Inflammatory macrophage treated with lipopolysaccharide for 4 hours (primary cell): ENCODE measurements around the gene GLI3.

Experiments used
- DNase-seq: peaks from one replicate; pipeline ENCODE4 v3.0.0-alpha.2; 2020

The GLI3 gene

GRCh38 chr7:41955893-41956675, 280.9 kb downstream of the GLI3 start:
- peak; percentile 41 for DNase-seq

- DNase-seq = no peak
These were observed 281.6 kb downstream of the GLI3 start for GRCh38 chr7:41955451-41955850.

GRCh38 chr7:41954976-41955375, 282.0 kb downstream of the GLI3 start:
- DNase-seq = no peak

- no peak for DNase-seq
These were observed 288.5 kb downstream of the GLI3 start for GRCh38 chr7:41948503-41948902.

- peak; percentile 74 for DNase-seq
These were observed 293.9 kb downstream of the GLI3 start for GRCh38 chr7:41943094-41943577.

GRCh38 chr7:41942468-41943093, 294.4 kb downstream of the GLI3 start:
- DNase-seq = no peak

- DNase-seq = peak; percentile 77
These were observed 296.2 kb downstream of the GLI3 start for GRCh38 chr7:41940760-41941343.

- no peak for DNase-seq
These were observed 298.6 kb downstream of the GLI3 start for GRCh38 chr7:41938371-41938770.

GRCh38 chr7:41933427-41933826, 303.6 kb downstream of the GLI3 start:
- no peak for DNase-seq

- DNase-seq = no peak
These were observed 305.8 kb downstream of the GLI3 start for GRCh38 chr7:41931263-41931646.

- no peak for DNase-seq
These were observed 306.3 kb downstream of the GLI3 start for GRCh38 chr7:41930538-41931262.

- DNase-seq = no peak
These were observed 308.2 kb downstream of the GLI3 start for GRCh38 chr7:41928781-41929180.

- DNase-seq = peak; percentile 32
These were observed 308.8 kb downstream of the GLI3 start for GRCh38 chr7:41928166-41928565.

- DNase-seq = no peak
These were observed 309.6 kb downstream of the GLI3 start for GRCh38 chr7:41927380-41927779.

- DNase-seq = no peak
These were observed 311.1 kb downstream of the GLI3 start for GRCh38 chr7:41925946-41926345.

GRCh38 chr7:41924796-41925195, 312.2 kb downstream of the GLI3 start:
- DNase-seq = peak; percentile 65

- DNase-seq = no peak
These were observed 314.6 kb downstream of the GLI3 start for GRCh38 chr7:41922373-41922772.

GRCh38 chr7:41921453-41921981, 315.5 kb downstream of the GLI3 start:
- DNase-seq = peak; percentile 51

GRCh38 chr7:41918597-41918996, 318.4 kb downstream of the GLI3 start:
- DNase-seq = peak; percentile 62

- DNase-seq = no peak
These were observed 320.5 kb downstream of the GLI3 start for GRCh38 chr7:41916450-41916927.

GRCh38 chr7:41915871-41916270, 321.1 kb downstream of the GLI3 start:
- DNase-seq = no peak

- no peak for DNase-seq
These were observed 324.0 kb downstream of the GLI3 start for GRCh38 chr7:41912851-41913567.
